GM19455 (cell line): Measurements from ENCODE around the gene IL5.
"Not testable (repeated sequence)": the region's sequence is repeated elsewhere in the genome, so short reads cannot be mapped to it uniquely, and the experiment has no call there.

Source experiments
- ATAC-seq: cut with Tn5 transposase; IDR thresholded peaks from one replicate; pipeline ENCODE4 v1.9.1; 2021; ENCODE audit not compliant: unreplicated experiment

The IL5 gene

DNA sequence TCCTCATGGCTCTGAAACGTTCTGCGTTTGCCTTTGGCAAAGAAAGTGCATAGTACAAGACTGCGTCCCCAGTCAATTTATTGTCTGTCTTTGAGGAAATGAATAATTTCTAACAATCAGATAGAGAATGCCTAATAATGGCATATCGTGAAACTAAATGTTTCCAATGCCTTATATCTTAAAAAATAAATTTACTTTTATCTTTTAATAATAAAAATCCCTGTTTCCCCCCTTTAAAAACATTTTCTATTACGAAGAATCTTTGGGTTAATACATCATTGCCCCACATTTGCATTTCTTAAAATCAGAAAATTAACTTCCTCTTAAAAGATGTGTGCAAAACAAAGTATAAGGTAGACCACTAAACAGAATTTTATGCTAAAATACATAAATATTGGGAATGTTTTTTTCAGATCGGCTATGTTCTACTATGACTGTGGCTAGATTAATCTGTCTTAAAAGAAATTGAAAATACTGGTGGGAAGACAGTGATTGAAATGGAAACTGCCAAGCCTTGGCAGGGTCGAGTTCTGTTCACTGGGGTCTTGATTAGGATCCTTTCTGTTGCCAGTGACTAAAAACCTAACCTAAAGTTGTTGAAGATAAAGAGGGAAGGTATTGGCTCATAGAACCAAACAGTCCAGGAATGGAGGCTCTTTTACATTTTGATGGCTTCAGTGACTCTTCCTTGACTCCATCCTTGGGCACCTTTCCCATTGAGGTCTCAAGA, at the start of gene IL5:
Gene IL5 (minus strand): TSS at position 51 of the 730 bp plus-strand sequence. CDS start 44 bp downstream, at position 7.
- ATAC-seq = no peak

DNA sequence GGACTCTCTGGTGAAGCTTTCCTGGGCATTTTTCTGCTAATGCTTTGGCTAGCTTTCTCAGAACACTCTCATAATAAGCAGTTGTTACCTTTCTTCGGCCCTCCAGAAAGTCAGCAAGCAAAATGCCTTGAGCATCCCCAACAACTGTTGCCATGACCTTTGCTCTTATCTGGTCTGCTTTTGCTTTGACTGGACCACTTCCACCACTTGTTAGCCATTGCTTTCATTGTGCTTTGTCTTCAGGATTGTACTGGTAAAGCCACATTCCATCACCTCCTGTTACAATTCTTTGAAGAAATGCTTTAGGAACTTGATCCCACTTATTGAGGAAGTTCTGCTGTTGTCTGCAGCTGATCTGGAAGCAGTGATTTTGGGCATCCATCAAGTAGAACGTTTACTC, 49.2 kb upstream of the IL5 start:
- ATAC-seq = no peak

DNA sequence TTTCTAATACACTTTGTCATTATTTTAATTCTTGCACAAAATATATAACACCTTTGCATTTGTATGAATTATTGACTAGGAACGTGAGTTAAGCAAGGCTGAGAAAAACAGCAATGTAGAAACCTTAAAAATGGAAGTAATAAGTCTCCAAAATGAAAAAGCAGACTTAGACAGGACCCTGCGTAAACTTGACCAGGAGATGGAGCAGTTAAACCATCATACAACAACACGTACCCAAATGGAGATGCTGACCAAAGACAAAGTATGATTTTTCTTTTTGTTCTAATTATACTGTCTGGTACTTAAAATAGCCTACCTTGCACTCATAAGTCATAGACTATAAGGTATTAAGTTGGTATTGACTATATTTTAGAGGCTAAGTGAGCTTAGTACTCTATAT, 47.8 kb upstream of the IL5 start:
- ATAC-seq = no peak

- ATAC-seq = no peak
Observed at GRCh38 chr5:132589467-132589866, 46.1 kb upstream of the IL5 start.

- no peak for ATAC-seq
Observed at GRCh38 chr5:132586063-132586462, 42.7 kb upstream of the IL5 start.

DNA sequence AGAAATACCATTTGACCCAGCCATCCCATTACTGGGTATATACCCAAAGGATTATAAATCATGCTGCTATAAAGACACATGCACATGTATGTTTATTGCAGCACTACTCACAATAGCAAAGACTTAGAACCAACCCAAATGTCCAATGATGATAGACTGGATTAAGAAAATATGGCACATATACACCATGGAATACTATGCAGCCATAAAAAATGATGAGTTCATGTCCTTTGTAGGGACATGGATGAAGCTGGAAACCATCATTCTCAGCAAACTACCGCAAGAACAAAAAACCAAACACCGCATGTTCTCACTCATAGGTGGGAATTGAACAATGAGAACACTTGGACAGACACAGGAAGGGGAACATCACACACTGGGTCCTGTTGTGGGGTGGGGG, 41.2 kb upstream of the IL5 start:
- ATAC-seq = not testable (repeated sequence)

DNA sequence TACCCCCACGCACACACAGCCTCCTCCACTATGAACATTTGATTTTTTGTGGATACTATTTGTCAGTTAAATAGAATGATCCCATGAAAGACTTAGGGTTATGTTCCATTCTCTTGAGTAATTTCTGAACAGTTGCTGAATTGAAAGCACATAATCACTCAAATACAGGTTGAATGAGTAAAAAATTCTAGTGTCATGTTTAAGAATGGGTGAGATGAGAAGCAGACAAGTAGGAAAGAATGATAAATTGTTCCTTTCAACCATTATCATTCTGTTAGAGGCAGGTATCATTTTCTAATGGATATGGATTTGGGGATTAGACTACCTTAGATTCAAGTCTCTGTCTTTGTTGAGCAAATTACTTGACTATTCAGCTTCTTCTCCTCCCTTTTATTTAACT, 32.8 kb upstream of the IL5 start:
- ATAC-seq = no peak

- ATAC-seq = no peak
Observed at GRCh38 chr5:132566657-132567056, 23.3 kb upstream of the IL5 start.

- not testable (repeated sequence) for ATAC-seq
Observed at GRCh38 chr5:132564555-132564954, 21.2 kb upstream of the IL5 start.

- no peak for ATAC-seq
Observed at GRCh38 chr5:132561601-132562000, 18.3 kb upstream of the IL5 start.

DNA sequence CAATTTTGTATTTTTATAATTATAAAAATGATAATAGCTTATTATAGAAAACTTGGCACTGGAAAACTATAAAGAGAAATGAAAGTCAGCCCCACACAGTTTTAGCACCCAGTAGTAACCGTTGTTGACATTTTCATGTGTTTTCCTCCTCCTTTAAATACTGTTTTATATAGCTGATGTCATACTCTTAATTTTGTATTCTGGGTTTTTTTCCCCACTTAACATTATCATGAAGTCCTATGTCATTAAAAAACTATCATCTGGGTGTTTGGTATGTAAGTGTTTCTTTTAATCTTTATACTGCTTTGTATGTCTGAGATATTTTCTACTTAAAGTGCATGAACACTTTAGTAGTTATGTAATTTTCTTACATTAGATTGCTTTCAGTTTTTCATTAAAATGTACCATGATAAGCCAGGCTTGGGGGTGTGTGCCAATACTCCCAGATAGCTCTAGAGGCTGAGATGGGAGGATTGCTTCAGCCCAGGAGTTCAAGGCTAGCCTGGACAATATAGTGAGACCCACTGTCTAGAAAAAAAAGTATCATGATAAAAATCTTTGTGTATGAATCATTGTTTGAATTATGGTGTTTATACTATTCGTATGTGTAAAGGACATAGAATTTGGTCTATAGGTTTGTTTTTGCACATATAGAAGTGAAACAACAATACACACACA, 16.2 kb upstream of the IL5 start:
- no peak for ATAC-seq

- peak; percentile 47 for ATAC-seq
Observed at GRCh38 chr5:132557478-132558172, 14.3 kb upstream of the IL5 start.

GRCh38 chr5:132556763-132557477, 13.6 kb upstream of the IL5 start, which contains the start of gene RAD50:
Gene RAD50 (plus strand): TSS chr5:132556977. CDS start chr5:132557325, 348 bp downstream.
- ATAC-seq = peak; percentile 97

GRCh38 chr5:132556153-132556762, 12.9 kb upstream of the IL5 start:
- ATAC-seq = peak; percentile 6

- ATAC-seq = no peak
Observed at GRCh38 chr5:132549576-132549975, 6.3 kb upstream of the IL5 start.

GRCh38 chr5:132548834-132549233, 5.5 kb upstream of the IL5 start:
- ATAC-seq = not testable (repeated sequence)

- ATAC-seq = no peak
Observed at GRCh38 chr5:132547269-132547668, 3.9 kb upstream of the IL5 start.

GRCh38 chr5:132546108-132546507, 2.8 kb upstream of the IL5 start:
- no peak for ATAC-seq

DNA sequence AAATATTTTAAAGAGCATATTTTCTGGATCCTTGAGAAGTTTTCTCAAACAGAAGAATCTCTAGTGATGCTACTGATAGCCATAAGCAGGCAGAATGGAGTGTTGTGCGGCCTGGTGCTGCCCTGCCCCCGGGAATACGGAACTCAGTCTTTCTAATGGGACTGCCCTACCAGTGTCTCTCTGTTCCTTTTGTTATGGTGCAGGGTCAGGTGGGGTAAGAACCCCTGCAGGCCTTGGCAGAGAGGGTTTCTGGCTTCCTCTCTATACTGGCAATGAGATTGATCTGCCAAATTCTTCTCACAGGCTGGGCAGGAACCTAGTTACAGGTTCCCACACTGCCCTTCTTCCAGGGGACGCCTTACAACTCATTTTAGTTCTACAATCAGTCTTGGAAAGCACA, 2.6 kb downstream of the IL5 start:
- no peak for ATAC-seq

- ATAC-seq = no peak
Observed at GRCh38 chr5:132540149-132540548, 3.2 kb downstream of the IL5 start.

DNA sequence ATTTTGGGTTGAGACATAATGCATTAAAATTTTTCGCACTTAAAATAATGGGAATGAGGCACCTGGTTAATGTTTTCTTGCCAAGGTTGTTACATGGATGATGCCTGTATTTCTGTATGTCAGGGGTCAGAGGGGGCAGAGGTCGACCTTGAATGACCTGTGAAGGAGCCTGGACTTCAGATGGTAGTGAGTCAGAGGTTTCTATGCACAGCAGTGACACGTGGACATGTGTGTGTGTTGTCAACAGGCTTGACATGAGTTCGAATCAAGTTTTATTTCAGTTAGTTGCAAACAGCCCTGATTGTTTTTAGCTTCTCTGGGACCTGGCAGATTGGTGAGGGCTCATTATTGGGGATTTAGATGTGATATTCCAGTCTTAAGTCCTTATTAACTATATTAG, 3.6 kb downstream of the IL5 start:
- no peak for ATAC-seq
